Esophagus squamous epithelium (tissue), 4 donors: ENCODE results near the gene FES.

Experiments
- POLR2A ChIP-seq, 4 donors: fragments of 450-650 bp; IDR thresholded peaks; one replicate each; pipeline ENCODE4 v1.6.1; 2017; ENCODE audit warnings: antibody characterized with exemption in 4 of 4, mild to moderate bottlenecking in 4 of 4, moderate library complexity in 3 of 4
- TF ChIP-seq, protein P1 (sequence below), 6 experiments: fragments of 450-650 bp in 4 of 6; fragments of 200-600 bp in 2 of 6; sonication (generic) in 2 of 6; IDR thresholded peaks; one replicate each; pipeline ENCODE4 v1.5.1; 2016 to 2019; ENCODE audit warnings: antibody characterized with exemption in 6 of 6, mild to moderate bottlenecking in 4 of 6, moderate library complexity in 4 of 6

DNA sequence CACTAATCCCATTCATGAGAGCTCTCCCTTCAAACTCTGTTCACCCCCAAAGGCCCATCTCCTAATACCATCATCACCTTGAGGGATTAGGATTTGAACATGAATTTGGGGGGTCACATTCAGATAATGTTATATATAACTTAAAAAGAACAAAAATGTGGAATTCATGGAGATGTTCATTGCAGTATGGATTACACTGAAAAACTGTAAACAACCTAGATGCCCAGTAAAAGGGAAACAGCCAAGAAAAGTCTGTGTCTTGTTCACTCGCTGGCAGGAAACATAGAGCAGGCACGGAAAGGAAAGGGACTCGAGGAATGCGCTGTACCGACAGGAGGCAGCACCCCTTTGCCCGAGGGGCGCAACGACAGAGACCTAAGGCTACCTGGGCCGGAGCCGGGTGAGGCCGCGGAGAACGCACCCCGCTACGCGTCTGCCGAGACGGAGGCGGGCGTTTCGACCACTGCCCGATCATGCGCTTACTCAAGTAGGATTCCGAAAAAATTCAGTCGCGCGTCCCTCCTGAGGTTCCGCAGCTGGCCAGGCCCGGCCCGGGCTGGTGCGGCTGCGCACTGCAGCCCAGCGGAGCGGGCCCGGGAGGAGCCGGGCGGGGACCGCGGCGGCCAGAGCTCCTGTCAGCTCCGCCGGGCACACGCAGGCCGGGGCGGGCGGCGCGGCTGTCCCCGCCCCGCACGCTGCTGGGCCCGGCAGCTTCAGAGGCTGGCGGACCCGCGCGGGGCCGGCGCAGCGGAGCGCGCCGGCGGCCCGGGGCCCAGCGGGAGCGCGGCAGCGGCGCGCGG is 17.9 kb downstream of the FES start:
- TF ChIP-seq, protein P1, sequence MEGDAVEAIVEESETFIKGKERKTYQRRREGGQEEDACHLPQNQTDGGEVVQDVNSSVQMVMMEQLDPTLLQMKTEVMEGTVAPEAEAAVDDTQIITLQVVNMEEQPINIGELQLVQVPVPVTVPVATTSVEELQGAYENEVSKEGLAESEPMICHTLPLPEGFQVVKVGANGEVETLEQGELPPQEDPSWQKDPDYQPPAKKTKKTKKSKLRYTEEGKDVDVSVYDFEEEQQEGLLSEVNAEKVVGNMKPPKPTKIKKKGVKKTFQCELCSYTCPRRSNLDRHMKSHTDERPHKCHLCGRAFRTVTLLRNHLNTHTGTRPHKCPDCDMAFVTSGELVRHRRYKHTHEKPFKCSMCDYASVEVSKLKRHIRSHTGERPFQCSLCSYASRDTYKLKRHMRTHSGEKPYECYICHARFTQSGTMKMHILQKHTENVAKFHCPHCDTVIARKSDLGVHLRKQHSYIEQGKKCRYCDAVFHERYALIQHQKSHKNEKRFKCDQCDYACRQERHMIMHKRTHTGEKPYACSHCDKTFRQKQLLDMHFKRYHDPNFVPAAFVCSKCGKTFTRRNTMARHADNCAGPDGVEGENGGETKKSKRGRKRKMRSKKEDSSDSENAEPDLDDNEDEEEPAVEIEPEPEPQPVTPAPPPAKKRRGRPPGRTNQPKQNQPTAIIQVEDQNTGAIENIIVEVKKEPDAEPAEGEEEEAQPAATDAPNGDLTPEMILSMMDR (IDR thresholded peaks at IDR 0.05), result peak; percentile 77 to 86 (median 80)
- peak in 3 of 4 donors; percentile 31 to 56 (median 53) for TF ChIP-seq POLR2A (IDR thresholded peaks at IDR 0.05)
